AG09319 (cell line): ENCODE results near the gene IL18.

Source experiments
- DNase-seq: peaks from one replicate; pipeline ENCODE4 v3.0.0-alpha.2; 2010; ENCODE audit warnings: low read depth; ENCODE audit errors: extremely low read depth
- TF ChIP-seq, protein P1 (sequence below): IDR thresholded peaks from 2 replicates; pipeline ENCODE4 v1.5.1; 2011; ENCODE audit warnings: low read depth, mild to moderate bottlenecking, inconsistent platforms, low read length, moderate library complexity

The IL18 gene

DNA sequence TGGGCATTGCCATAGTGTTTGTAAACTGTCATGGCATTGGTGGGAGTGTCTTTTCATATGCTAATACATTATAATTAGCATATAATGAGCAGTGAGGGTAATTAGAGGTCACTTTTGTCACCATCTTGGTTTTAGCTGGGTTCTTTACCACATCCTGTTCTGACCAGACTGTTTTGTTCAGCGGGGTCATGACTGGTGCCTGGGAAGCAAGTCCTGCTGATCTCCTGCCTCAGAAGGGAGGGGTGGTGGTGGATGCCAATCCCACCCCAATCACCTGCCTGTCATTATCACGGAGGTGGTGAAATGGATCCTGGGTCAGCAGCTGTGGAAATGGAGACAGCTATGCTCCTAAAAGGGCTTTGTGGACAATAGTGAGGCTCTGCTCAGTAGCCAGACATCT, 31.2 kb downstream of the IL18 start:
- TF ChIP-seq, protein P1, sequence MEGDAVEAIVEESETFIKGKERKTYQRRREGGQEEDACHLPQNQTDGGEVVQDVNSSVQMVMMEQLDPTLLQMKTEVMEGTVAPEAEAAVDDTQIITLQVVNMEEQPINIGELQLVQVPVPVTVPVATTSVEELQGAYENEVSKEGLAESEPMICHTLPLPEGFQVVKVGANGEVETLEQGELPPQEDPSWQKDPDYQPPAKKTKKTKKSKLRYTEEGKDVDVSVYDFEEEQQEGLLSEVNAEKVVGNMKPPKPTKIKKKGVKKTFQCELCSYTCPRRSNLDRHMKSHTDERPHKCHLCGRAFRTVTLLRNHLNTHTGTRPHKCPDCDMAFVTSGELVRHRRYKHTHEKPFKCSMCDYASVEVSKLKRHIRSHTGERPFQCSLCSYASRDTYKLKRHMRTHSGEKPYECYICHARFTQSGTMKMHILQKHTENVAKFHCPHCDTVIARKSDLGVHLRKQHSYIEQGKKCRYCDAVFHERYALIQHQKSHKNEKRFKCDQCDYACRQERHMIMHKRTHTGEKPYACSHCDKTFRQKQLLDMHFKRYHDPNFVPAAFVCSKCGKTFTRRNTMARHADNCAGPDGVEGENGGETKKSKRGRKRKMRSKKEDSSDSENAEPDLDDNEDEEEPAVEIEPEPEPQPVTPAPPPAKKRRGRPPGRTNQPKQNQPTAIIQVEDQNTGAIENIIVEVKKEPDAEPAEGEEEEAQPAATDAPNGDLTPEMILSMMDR, result no peak
- DNase-seq, result no peak

DNA sequence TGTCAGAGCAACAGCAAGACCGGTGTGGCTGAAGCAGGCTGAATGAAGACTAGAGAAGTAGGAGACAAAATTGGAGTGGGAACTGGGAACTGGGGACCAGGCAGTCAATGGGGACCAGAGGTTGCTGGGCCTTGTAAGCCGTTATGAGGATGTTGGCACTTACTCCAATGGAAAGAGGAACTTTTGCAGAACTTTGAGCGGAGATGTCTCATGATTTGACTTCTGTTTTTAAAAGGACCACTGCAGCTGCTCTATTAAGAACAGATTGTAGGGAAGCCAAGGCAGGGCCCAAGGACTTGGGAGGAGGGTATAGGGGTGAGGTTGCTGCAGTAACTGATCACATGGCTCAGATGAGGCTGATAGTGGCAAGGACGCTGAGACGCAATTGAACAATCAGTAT, 34.2 kb downstream of the IL18 start:
- TF ChIP-seq, protein P1, result no peak
- DNase-seq, result no peak

DNA sequence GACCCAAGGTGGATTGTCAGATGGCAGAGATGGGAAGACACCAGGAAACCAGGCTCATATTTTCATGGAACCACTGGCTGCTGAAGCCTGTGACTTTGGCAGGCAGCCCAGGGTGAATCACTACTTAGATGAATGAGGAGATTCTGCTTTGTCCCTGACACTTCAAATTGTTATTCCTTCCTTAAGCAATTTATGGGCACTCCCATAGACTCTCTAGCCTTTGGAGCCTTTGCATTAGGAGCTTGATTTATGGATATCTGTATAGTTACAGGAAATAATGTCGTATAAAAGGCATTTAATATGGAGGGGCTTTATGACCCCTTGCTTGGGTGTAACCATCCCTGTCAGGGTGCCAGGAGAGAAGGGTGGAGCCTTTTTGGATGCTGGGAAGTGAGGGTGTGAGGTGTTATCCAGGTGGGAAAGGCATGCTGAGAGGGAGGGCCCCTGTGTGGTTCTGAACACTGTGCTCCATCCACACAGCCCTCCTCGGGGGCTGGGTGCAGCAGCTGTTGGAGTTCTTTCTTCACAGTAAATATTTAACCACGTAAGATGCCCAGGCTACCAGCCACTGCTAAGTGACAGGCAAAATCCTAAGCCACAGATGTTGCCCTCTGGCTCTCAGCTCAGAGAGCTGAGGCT, 35.3 kb downstream of the IL18 start:
- TF ChIP-seq, protein P1, result no peak
- DNase-seq, result peak; percentile 2

DNA sequence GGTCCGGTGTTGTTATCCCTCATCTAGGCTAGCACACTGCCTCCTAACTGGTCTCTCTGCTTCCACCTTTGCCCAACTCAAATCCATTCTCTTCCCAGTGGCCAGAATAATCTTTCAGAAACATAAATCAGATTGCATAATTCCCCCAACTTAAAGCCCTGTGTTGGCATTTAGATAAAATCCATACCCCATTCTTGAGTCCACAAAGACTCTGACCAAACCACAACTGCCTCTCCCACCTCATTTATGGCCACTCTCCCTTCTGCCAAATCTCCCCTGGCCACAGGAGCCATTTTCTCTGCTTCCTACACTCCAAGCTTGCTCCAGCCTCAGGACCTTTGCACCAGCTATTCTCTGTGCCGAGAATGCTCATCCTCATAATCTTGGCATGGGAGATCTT, 36.8 kb downstream of the IL18 start:
- no peak for DNase-seq
- TF ChIP-seq, protein P1, result no peak

DNA sequence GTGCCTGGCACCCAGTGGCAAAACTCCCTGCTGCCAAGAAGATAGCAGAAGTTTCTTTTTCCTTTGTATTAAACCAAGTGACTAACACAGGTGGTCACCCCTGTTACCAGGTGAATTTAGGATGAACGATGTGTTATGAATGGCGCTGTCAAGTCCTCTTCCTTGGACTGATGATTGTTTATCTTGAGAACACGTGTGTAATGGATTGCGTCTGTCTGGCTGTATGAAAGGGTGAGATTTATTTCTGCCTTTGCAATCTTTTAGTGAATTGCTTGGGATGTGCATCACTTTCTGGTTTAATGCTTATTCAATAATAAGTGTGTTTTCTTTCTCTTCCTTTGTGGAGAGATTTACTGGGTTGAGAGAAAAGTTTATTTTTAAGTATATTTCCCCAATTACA, 40.8 kb downstream of the IL18 start:
- TF ChIP-seq, protein P1, result no peak
- DNase-seq, result no peak

DNA sequence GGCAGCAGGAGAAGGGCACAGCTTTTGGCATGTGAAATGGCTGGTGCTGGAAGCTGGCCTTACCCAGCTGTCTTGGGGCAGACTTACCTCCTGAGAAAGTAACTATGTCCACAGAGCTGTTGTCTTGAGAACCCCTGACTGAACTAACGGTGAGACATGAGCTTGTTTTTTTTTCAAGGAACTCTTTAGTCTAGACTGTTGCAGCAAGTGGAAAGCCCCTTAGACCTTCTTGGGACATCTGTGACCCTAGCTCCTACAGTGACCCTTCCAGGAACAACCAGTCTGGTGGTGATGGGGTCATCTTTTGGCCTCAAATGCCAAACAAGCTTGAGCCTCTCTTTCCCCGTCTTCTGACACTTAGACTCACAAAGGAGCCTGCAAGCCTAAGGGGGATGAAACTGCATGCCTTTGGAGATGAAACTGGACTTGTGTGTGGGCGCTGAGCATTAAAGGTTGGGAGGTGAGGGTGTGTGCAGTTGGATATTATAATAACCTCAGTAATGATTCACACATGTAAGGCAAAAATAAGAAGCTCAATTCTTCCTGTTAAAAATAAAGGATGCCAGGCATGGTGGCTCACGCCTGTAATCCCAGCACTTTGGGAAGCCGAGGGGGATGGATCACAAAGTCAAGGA, 41.8 kb downstream of the IL18 start:
- TF ChIP-seq, protein P1, result no peak

DNA sequence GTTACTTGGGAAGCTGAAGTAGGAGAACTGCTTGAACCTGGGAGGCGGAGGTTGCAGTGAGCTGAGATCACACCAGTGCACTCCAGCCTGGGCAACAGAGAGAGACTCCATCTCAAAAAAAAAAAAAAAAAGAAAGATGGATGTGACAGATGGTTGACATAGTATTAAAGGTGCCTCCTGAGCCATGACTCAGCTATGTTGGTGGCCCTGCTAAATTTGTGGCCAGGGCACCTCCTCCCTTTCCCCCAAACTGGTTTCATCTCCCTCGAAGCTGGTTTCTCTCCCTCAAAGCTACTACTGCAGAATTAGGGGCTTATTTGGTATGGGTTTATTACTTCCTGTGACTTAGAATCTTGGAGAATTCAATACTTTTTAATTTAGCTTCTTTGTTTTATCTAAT, 45.7 kb downstream of the IL18 start:
- DNase-seq, result no peak

More for the DNA sequence above, 41.8 kb downstream of the IL18 start:
- no peak for DNase-seq

More for the DNA sequence above, 45.7 kb downstream of the IL18 start:
- TF ChIP-seq, protein P1, result no peak
